WTC11 (cell line): ENCODE measurements around the gene GNA12. TPM values are rescaled to one million over a fixed set of nuclear protein-coding genes. Genes with fewer than 3 reads are reported as not detected.

Source experiments
- ATAC-seq: fragments of 200-7000 bp; cut with Tn5 transposase; 2 replicates; pipeline ENCODE4 v1.10.0; 2021; ENCODE audit warnings: mild to moderate bottlenecking, moderate library complexity
- CTCF ChIA-PET: fragments of 300-600 bp; sonication (Branson Sonifier 250); formaldehyde crosslinking; loops from one replicate; lab custom pipeline; 2021; ENCODE audit warnings: antibody characterized with exemption; lab: Charles Lee
- POLR2A ChIA-PET: fragments of 350-600 bp; sonication (Branson Sonifier 250); formaldehyde crosslinking; loops from one replicate; lab custom pipeline; 2021; ENCODE audit warnings: antibody characterized with exemption; lab: Charles Lee
- DNase-seq: peaks from one replicate; pipeline ENCODE4 v3.0.0; 2021; ENCODE audit warnings: low spot score
- H3K27ac Mint-ChIP-seq: 2 replicates; pipeline ENCODE4 v1.8.0; 2021; ENCODE audit warnings: mixed read lengths
- H3K27me3 Mint-ChIP-seq: 2 replicates; pipeline ENCODE4 v1.8.0; 2021; ENCODE audit warnings: low read depth, mild to moderate bottlenecking, moderate library complexity, mixed read lengths
- H3K36me3 Mint-ChIP-seq: 2 replicates; pipeline ENCODE4 v1.8.0; 2021; ENCODE audit warnings: mixed read lengths
- H3K4me1 Mint-ChIP-seq: 2 replicates; pipeline ENCODE4 v1.8.0; 2022; ENCODE audit warnings: mixed read lengths
- H3K4me3 Mint-ChIP-seq: 2 replicates; pipeline ENCODE4 v1.8.0; 2021; ENCODE audit warnings: mild to moderate bottlenecking, moderate library complexity, mixed read lengths
- H3K9me3 Mint-ChIP-seq: 2 replicates; pipeline ENCODE4 v1.8.0; 2021; ENCODE audit warnings: mixed read lengths
- CREM ChIP-seq: sonication (generic); formaldehyde crosslinking; IDR thresholded peaks from 2 replicates; pipeline ENCODE4 v1.8.1; 2022; ENCODE audit warnings: mild to moderate bottlenecking, missing genetic modification reagents, moderate library complexity
- ETV6 ChIP-seq: sonication (generic); formaldehyde crosslinking; IDR thresholded peaks from 2 replicates; pipeline ENCODE4 v1.8.1; 2022; ENCODE audit warnings: mild to moderate bottlenecking, missing genetic modification reagents
- KAT7 ChIP-seq: sonication (generic); formaldehyde crosslinking; IDR thresholded peaks from 2 replicates; pipeline ENCODE4 v1.8.1; 2023; ENCODE audit warnings: missing genetic modification reagents, mild to moderate bottlenecking, borderline replicate concordance
- NR3C1 ChIP-seq: sonication (generic); formaldehyde crosslinking; conservative IDR thresholded peaks from 2 replicates; pipeline ENCODE4 v1.8.1; 2023; ENCODE audit warnings: low read depth, mild to moderate bottlenecking, missing genetic modification reagents
- OVOL2 ChIP-seq: fragments of 250-450 bp; sonication (Bioruptor Pico); IDR thresholded peaks from 2 replicates; pipeline ENCODE4 v1.9.0; 2021; ENCODE audit warnings: mild to moderate bottlenecking, borderline replicate concordance
- RELA ChIP-seq: sonication (generic); formaldehyde crosslinking; IDR thresholded peaks from 2 replicates; pipeline ENCODE4 v1.8.1; 2022; ENCODE audit warnings: missing genetic modification reagents, mild to moderate bottlenecking, borderline replicate concordance
- SP1 ChIP-seq: sonication (generic); formaldehyde crosslinking; conservative IDR thresholded peaks from 2 replicates; pipeline ENCODE4 v1.8.1; 2022; ENCODE audit warnings: missing genetic modification reagents
- TEAD4 ChIP-seq: sonication (generic); formaldehyde crosslinking; IDR thresholded peaks from 2 replicates; pipeline ENCODE4 v1.8.0; 2022; ENCODE audit warnings: mild to moderate bottlenecking, missing genetic modification reagents
- ZNF121 ChIP-seq: sonication (generic); formaldehyde crosslinking; IDR thresholded peaks from 2 replicates; pipeline ENCODE4 v1.8.0; 2023; ENCODE audit warnings: missing genetic modification reagents
- total RNA-seq: library from RNA; stranded (reverse); gene quantifications from 3 replicates; pipeline ENCODE4 v1.2.3, GENCODE V29; 2021
- TF ChIP-seq, protein P1 (sequence below): sonication (generic); formaldehyde crosslinking; conservative IDR thresholded peaks from 2 replicates; pipeline ENCODE4 v1.8.1; 2022; ENCODE audit warnings: mild to moderate bottlenecking, missing genetic modification reagents
- TF ChIP-seq, protein P2 (sequence below): sonication (generic); formaldehyde crosslinking; IDR thresholded peaks from 2 replicates; pipeline ENCODE4 v1.8.0; 2023; ENCODE audit warnings: mild to moderate bottlenecking, missing genetic modification reagents
- TF ChIP-seq, protein P3 (sequence below): sonication (generic); formaldehyde crosslinking; IDR thresholded peaks from 2 replicates; pipeline ENCODE4 v1.8.1; 2022; ENCODE audit warnings: mild to moderate bottlenecking, moderate library complexity, missing genetic modification reagents
- TF ChIP-seq, protein P4 (sequence below): fragments of 250-450 bp; sonication (Bioruptor Pico); conservative IDR thresholded peaks from 2 replicates; pipeline ENCODE4 v1.9.0; 2021; ENCODE audit warnings: mild to moderate bottlenecking
- TF ChIP-seq, protein P5 (sequence below): sonication (generic); formaldehyde crosslinking; IDR thresholded peaks from 2 replicates; pipeline ENCODE4 v1.8.1; 2023; ENCODE audit warnings: mild to moderate bottlenecking, moderate library complexity, missing genetic modification reagents
- TF ChIP-seq, protein P6 (sequence below): sonication (generic); formaldehyde crosslinking; IDR thresholded peaks from 2 replicates; pipeline ENCODE4 v1.8.1; 2022; ENCODE audit warnings: low read depth, missing genetic modification reagents, borderline replicate concordance
- TF ChIP-seq, protein P7 (sequence below): sonication (generic); formaldehyde crosslinking; IDR thresholded peaks from 2 replicates; pipeline ENCODE4 v1.8.1; 2023; ENCODE audit warnings: mild to moderate bottlenecking, missing genetic modification reagents, borderline replicate concordance

GNA12 gene
- total RNA-seq, 1 experiment from 2014 or later, result 99.6 TPM

DNA sequence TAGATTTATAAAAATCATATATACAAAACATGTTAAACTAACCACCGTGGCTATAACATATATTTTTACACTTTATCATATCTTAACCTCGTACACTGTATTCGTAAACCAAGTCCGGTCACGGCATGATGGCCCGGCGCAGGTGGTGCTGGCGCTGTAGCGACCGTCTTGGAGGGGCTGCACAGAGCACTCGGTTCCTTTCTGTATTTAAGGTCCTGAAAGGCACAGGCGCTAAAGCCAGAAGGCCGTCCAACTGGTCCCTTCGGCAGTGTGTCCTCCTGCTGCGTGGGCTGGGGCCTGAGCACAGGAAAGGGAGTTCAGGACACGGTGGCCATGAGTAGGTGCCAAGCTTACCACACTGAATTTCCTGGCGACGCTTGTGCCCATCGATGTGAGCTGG lies 122.3 kb downstream of the GNA12 start:
- no peaks in the 10 kb centered on the region for H3K9me3 Mint-ChIP-seq
- no peak for DNase-seq
- H3K27me3 Mint-ChIP-seq, result no peaks in the 10 kb centered on the region
- H3K27ac Mint-ChIP-seq, result no peak overlapping the region
- H3K4me3 Mint-ChIP-seq, result no peak overlapping the region
- peaks cover 3% of the 10 kb centered on the region; the same call in 1 of the 2 replicates for H3K4me1 Mint-ChIP-seq
- ChIA-PET POLR2A (no interaction called here), CTCF (interaction anchor here (0.9 kb wide), 1 partner anchor 12 kb away, joined by 3 read pairs; no protein-coding TSS in a partner anchor)
- peaks cover 38% of the 10 kb centered on the region for H3K36me3 Mint-ChIP-seq
- TF ChIP-seq RELA (CRISPR knock-in tag), result no peak
- no peak for TF ChIP-seq OVOL2 (CRISPR knock-in tag)
- TF ChIP-seq KAT7 (CRISPR knock-in tag), result no peak
- TF ChIP-seq, protein P1, sequence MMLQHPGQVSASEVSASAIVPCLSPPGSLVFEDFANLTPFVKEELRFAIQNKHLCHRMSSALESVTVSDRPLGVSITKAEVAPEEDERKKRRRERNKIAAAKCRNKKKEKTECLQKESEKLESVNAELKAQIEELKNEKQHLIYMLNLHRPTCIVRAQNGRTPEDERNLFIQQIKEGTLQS (CRISPR knock-in tag), result no peak
- TF ChIP-seq, protein P2, sequence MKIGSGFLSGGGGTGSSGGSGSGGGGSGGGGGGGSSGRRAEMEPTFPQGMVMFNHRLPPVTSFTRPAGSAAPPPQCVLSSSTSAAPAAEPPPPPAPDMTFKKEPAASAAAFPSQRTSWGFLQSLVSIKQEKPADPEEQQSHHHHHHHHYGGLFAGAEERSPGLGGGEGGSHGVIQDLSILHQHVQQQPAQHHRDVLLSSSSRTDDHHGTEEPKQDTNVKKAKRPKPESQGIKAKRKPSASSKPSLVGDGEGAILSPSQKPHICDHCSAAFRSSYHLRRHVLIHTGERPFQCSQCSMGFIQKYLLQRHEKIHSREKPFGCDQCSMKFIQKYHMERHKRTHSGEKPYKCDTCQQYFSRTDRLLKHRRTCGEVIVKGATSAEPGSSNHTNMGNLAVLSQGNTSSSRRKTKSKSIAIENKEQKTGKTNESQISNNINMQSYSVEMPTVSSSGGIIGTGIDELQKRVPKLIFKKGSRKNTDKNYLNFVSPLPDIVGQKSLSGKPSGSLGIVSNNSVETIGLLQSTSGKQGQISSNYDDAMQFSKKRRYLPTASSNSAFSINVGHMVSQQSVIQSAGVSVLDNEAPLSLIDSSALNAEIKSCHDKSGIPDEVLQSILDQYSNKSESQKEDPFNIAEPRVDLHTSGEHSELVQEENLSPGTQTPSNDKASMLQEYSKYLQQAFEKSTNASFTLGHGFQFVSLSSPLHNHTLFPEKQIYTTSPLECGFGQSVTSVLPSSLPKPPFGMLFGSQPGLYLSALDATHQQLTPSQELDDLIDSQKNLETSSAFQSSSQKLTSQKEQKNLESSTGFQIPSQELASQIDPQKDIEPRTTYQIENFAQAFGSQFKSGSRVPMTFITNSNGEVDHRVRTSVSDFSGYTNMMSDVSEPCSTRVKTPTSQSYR (CRISPR knock-in tag), result no peak
- TF ChIP-seq TEAD4 (CRISPR knock-in tag), result no peak
- TF ChIP-seq, protein P3, sequence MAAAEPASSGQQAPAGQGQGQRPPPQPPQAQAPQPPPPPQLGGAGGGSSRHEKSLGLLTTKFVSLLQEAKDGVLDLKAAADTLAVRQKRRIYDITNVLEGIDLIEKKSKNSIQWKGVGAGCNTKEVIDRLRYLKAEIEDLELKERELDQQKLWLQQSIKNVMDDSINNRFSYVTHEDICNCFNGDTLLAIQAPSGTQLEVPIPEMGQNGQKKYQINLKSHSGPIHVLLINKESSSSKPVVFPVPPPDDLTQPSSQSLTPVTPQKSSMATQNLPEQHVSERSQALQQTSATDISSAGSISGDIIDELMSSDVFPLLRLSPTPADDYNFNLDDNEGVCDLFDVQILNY (CRISPR knock-in tag), result no peak
- no peak for TF ChIP-seq ZNF121
- TF ChIP-seq, protein P4, sequence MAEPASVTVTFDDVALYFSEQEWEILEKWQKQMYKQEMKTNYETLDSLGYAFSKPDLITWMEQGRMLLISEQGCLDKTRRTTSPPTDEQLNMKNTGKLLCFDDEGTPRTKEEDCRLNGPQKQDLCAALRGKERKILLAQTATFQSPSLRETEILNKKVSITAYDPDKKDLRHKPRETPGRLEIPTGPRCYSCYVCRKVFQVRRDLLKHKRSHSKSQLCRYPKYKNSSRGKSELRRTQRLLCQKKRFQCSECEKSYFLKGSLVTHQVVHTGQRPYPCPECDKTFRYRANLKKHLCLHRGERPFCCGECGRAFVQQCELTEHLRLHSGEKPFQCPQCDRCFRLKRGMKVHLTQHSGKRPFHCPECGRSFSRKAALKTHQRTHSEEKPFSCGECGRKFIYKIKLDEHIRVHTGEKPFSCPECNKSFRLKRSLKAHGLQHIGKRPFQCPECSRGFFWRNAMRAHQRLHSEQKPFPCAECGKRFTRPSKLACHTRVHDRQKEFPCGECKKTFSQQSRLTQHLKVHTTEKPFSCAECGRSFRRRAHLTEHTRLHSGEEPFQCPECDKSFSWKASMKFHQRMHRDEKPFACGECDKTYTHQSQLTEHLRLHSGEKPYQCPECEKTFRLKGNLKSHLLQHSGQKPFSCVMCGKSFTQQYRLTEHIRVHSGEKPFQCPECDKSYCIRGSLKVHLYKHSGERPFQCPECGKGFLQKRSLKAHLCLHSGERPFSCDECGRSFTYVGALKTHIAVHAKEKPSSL (CRISPR knock-in tag), result no peak
- TF ChIP-seq CREM (CRISPR knock-in tag), result no peak
- no peak for TF ChIP-seq ETV6 (CRISPR knock-in tag)
- TF ChIP-seq, protein P5, sequence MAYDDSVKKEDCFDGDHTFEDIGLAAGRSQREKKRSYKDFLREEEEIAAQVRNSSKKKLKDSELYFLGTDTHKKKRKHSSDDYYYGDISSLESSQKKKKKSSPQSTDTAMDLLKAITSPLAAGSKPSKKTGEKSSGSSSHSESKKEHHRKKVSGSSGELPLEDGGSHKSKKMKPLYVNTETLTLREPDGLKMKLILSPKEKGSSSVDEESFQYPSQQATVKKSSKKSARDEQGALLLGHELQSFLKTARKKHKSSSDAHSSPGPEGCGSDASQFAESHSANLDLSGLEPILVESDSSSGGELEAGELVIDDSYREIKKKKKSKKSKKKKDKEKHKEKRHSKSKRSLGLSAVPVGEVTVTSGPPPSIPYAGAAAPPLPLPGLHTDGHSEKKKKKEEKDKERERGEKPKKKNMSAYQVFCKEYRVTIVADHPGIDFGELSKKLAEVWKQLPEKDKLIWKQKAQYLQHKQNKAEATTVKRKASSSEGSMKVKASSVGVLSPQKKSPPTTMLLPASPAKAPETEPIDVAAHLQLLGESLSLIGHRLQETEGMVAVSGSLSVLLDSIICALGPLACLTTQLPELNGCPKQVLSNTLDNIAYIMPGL (CRISPR knock-in tag), result no peak
- TF ChIP-seq, protein P6, sequence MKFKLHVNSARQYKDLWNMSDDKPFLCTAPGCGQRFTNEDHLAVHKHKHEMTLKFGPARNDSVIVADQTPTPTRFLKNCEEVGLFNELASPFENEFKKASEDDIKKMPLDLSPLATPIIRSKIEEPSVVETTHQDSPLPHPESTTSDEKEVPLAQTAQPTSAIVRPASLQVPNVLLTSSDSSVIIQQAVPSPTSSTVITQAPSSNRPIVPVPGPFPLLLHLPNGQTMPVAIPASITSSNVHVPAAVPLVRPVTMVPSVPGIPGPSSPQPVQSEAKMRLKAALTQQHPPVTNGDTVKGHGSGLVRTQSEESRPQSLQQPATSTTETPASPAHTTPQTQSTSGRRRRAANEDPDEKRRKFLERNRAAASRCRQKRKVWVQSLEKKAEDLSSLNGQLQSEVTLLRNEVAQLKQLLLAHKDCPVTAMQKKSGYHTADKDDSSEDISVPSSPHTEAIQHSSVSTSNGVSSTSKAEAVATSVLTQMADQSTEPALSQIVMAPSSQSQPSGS (CRISPR knock-in tag), result no peak
- no peak for TF ChIP-seq NR3C1 (CRISPR knock-in tag)
- TF ChIP-seq, protein P7, sequence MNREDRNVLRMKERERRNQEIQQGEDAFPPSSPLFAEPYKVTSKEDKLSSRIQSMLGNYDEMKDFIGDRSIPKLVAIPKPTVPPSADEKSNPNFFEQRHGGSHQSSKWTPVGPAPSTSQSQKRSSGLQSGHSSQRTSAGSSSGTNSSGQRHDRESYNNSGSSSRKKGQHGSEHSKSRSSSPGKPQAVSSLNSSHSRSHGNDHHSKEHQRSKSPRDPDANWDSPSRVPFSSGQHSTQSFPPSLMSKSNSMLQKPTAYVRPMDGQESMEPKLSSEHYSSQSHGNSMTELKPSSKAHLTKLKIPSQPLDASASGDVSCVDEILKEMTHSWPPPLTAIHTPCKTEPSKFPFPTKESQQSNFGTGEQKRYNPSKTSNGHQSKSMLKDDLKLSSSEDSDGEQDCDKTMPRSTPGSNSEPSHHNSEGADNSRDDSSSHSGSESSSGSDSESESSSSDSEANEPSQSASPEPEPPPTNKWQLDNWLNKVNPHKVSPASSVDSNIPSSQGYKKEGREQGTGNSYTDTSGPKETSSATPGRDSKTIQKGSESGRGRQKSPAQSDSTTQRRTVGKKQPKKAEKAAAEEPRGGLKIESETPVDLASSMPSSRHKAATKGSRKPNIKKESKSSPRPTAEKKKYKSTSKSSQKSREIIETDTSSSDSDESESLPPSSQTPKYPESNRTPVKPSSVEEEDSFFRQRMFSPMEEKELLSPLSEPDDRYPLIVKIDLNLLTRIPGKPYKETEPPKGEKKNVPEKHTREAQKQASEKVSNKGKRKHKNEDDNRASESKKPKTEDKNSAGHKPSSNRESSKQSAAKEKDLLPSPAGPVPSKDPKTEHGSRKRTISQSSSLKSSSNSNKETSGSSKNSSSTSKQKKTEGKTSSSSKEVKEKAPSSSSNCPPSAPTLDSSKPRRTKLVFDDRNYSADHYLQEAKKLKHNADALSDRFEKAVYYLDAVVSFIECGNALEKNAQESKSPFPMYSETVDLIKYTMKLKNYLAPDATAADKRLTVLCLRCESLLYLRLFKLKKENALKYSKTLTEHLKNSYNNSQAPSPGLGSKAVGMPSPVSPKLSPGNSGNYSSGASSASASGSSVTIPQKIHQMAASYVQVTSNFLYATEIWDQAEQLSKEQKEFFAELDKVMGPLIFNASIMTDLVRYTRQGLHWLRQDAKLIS (CRISPR knock-in tag), result no peak
- no peak for TF ChIP-seq SP1 (CRISPR knock-in tag)
- TF ChIP-seq, all 79 proteins: peak for 0
- ATAC-seq, result no peak
